Stimulated activated naive CD8-positive, alpha-beta T cell treated with anti-CD3 and anti-CD28 coated beads, Interleukin-15, Interleukin-2, amounts not matched to agents 100 U/mL and 50 U/mL, for 24 hours (primary cell): Measurements from ENCODE around the gene ADAM10.
A peak's percentile ranks its signal among the peaks of the same experiment; 100 is the strongest.

ENCODE experiments used
- ATAC-seq: fragments of 150-1000 bp; cut with Tn5 transposase; one replicate; pipeline ENCODE4 v1.10.0; 2021
- DNase-seq: peaks from one replicate; pipeline ENCODE4 v3.0.0; 2021

The ADAM10 gene

GRCh38 chr15:58715266-58715917 lies 34.1 kb downstream of the ADAM10 start:
- DNase-seq (no peak), ATAC-seq (no peak)

GRCh38 chr15:58710701-58711100 lies 38.8 kb downstream of the ADAM10 start:
- ATAC-seq: no peak
- no peak for DNase-seq

- no peak for ATAC-seq
- DNase-seq: no peak
These were observed 42.1 kb downstream of the ADAM10 start for GRCh38 chr15:58707397-58707796.

GRCh38 chr15:58705105-58705504 lies 44.4 kb downstream of the ADAM10 start:
- ATAC-seq (no peak), DNase-seq (no peak)

- ATAC-seq (no peak), DNase-seq (no peak)
These were observed 45.2 kb downstream of the ADAM10 start for GRCh38 chr15:58704155-58704865.

GRCh38 chr15:58703610-58704009 lies 45.9 kb downstream of the ADAM10 start:
- no peak for DNase-seq

GRCh38 chr15:58702233-58702632 lies 47.3 kb downstream of the ADAM10 start:
- DNase-seq: no peak
- ATAC-seq: no peak

More at GRCh38 chr15:58703610-58704009, 45.9 kb downstream of the ADAM10 start:
- ATAC-seq: no peak

- DNase-seq (no peak), ATAC-seq (no peak)
These were observed 48.1 kb downstream of the ADAM10 start for GRCh38 chr15:58701376-58701775.

GRCh38 chr15:58699769-58700168 lies 49.7 kb downstream of the ADAM10 start:
- ATAC-seq (peak; percentile 14), DNase-seq (no peak)

GRCh38 chr15:58698887-58699641 lies 50.4 kb downstream of the ADAM10 start:
- ATAC-seq (peak; percentile 19), DNase-seq (no peak)

- DNase-seq (no peak), ATAC-seq (no peak)
These were observed 52.3 kb downstream of the ADAM10 start for GRCh38 chr15:58697220-58697619.

- ATAC-seq: no peak
- DNase-seq: no peak
These were observed 52.8 kb downstream of the ADAM10 start for GRCh38 chr15:58696738-58697137.

GRCh38 chr15:58694641-58695398 lies 54.7 kb downstream of the ADAM10 start:
- no peak for ATAC-seq
- DNase-seq: no peak

GRCh38 chr15:58690703-58691102 lies 58.8 kb downstream of the ADAM10 start:
- DNase-seq (no peak), ATAC-seq (no peak)

GRCh38 chr15:58689646-58690045 lies 59.9 kb downstream of the ADAM10 start:
- no peak for ATAC-seq
- DNase-seq: no peak

GRCh38 chr15:58686286-58686685 lies 63.2 kb downstream of the ADAM10 start:
- ATAC-seq: no peak
- DNase-seq: no peak

GRCh38 chr15:58684751-58685150 lies 64.8 kb downstream of the ADAM10 start:
- DNase-seq: no peak
- no peak for ATAC-seq

GRCh38 chr15:58684036-58684710 lies 65.3 kb downstream of the ADAM10 start:
- DNase-seq (no peak), ATAC-seq (no peak)

- DNase-seq: no peak
- no peak for ATAC-seq
These were observed 67.3 kb downstream of the ADAM10 start for GRCh38 chr15:58682234-58682633.

GRCh38 chr15:58678683-58679082 lies 70.8 kb downstream of the ADAM10 start:
- ATAC-seq: no peak
- no peak for DNase-seq

GRCh38 chr15:58677426-58677825 lies 72.1 kb downstream of the ADAM10 start:
- no peak for DNase-seq
- ATAC-seq: no peak

GRCh38 chr15:58676766-58677165 lies 72.7 kb downstream of the ADAM10 start:
- ATAC-seq: no peak

More at GRCh38 chr15:58676766-58677165, 72.7 kb downstream of the ADAM10 start:
- no peak for DNase-seq
